ENCODE measurements around the gene DENND1A.

DENND1A gene

DNA sequence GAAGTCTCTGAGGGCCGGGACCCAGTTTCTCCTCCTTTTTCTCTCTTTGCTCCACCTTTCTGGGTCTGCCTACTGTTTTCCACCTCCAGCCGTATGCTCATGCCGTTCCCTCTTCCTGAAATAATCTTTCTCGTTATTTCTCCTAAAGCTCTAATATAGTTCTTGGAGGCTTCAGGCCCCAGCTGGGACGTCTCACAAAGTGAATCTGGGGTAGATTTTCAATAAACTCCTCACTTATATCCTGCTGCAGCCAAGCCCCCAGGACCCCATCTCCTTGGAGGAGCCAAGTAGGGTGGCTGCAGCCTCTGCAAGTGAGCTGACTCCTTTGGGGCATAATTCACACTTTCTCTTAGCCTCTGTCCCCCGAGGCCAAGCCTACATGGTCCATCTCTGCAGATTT lies 588.1 kb downstream of the DENND1A start:
- H3K79me2 ChIP-seq = no peaks in the 10 kb centered on the region
- no peaks in the 10 kb centered on the region for H3K36me3 ChIP-seq (ENCODE audit: control insufficient read depth, insufficient read depth, low read length)
- H2AFZ ChIP-seq = no peak overlapping the region
- H3K4me3 ChIP-seq (ENCODE audit: low read depth, low read length) = no peak overlapping the region
- H3K9ac ChIP-seq = no peak overlapping the region
- H3K27ac ChIP-seq = no peak overlapping the region
- H3K4me1 ChIP-seq = peaks cover 17% of the 10 kb centered on the region
- no peaks in the 10 kb centered on the region for H3K27me3 ChIP-seq (ENCODE audit: control insufficient read depth, insufficient read depth, low read length)
- TF ChIP-seq, protein P1, sequence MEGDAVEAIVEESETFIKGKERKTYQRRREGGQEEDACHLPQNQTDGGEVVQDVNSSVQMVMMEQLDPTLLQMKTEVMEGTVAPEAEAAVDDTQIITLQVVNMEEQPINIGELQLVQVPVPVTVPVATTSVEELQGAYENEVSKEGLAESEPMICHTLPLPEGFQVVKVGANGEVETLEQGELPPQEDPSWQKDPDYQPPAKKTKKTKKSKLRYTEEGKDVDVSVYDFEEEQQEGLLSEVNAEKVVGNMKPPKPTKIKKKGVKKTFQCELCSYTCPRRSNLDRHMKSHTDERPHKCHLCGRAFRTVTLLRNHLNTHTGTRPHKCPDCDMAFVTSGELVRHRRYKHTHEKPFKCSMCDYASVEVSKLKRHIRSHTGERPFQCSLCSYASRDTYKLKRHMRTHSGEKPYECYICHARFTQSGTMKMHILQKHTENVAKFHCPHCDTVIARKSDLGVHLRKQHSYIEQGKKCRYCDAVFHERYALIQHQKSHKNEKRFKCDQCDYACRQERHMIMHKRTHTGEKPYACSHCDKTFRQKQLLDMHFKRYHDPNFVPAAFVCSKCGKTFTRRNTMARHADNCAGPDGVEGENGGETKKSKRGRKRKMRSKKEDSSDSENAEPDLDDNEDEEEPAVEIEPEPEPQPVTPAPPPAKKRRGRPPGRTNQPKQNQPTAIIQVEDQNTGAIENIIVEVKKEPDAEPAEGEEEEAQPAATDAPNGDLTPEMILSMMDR (IDR thresholded peaks at IDR 0.05) = no peak
- H3K9me3 ChIP-seq (ENCODE audit: control insufficient read depth, low read length) = no peaks in the 10 kb centered on the region
- H3K4me2 ChIP-seq (ENCODE audit: low read length) = no peak overlapping the region

DNA sequence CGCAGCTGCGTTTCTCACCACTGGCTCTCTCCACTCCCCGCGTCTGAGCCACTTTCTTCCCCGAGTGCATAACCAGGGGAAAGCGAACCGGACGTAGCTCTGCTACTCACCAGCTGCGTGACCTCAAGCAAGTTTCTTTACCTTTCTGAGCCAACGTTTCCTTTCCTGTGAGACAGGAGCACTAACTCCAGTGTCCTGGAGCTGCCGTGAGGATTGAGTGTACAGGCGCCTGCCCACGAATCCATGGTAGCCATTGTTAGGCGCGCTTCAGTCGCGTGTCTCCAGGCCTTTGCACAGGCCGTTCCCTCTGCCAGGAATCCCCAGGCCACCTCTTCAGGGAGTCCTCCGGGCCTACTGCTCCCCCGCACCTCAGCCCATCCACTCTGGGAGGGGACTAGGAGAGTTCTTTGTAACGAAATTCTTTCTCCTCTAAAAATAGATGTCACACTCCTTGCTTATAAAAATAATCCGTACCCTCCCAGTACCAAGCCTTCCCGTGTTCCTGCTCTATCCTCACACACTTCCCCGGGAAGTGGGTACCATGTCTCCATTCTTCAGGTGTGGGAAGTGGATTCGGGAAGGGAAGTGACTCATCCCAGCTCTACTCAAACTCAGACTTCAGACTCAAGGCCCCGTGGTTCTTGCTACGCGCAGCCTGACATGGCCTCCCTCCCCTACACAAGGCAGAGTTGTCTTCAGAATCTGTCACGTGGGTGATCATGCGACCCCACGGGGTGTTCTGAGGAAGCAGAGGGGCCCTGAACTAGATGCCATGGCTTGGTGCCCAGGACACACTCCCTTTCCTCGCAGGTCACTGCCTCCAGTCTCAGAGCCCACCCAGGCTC lies 590.0 kb downstream of the DENND1A start:
- H3K4me3 ChIP-seq (ENCODE audit: low read depth, low read length) = no peak overlapping the region
- no peak overlapping the region for H3K27ac ChIP-seq
- no peaks in the 10 kb centered on the region for H3K27me3 ChIP-seq (ENCODE audit: control insufficient read depth, insufficient read depth, low read length)
- H3K36me3 ChIP-seq (ENCODE audit: control insufficient read depth, insufficient read depth, low read length) = no peaks in the 10 kb centered on the region
- no peaks in the 10 kb centered on the region for H3K9me3 ChIP-seq (ENCODE audit: control insufficient read depth, low read length)
- H3K79me2 ChIP-seq = no peaks in the 10 kb centered on the region
- H2AFZ ChIP-seq = peak overlapping the region; percentile 58
- peak overlapping the region; percentile 28 for H3K4me2 ChIP-seq (ENCODE audit: low read length)
- TF ChIP-seq, protein P1 (IDR thresholded peaks at IDR 0.05) = no peak
- peaks cover 33% of the 10 kb centered on the region for H3K4me1 ChIP-seq
- H3K9ac ChIP-seq = no peak overlapping the region

DNA sequence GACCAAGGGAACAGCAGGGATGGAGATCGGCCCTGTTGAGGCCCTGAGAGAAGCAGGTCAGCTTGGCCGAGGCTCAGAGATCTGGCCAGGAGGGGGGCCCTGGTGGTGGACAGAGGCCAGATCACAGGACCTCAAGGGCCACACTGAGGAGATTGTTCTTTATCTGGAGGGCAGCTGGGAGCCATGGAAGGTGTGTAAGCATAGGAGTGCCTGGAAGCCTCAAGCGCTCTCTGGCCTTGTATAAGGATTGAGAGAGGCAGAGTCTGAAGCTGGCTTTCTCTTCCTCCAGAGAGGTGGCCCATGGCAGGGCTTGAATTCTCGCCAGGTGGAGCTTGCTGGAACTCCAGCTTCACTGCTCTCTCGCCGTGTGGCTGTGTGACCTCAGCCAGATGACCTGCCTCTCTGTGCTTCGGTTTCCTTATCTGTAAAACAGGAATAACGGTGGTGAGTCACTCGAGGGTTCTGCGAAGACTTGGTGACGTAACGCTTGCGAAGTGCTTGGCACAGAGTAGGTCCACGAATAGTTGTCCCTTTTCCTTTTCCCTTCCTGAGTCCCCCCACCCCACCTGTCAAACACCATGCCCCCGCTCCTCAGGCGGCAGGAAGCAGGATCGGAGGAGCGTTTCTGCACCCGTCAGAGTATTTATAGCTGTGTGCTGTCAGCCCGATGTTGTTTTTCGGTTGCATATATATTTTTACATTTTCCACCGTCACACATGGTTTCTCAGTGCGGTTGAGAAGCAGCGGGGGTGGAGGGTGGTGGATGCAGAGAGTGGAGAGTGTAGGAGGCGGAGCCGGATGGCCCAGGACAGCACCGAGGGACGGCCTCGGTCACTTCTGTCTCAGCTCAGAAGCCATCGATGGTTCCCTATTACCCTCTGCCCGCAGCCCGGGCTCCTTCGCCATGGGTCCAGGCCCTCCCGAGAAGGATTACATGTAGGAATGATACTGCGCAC lies 590.9 kb downstream of the DENND1A start:
- no peak overlapping the region for H3K4me3 ChIP-seq (ENCODE audit: low read depth, low read length)
- H2AFZ ChIP-seq = no peak overlapping the region
- no peak overlapping the region for H3K4me2 ChIP-seq (ENCODE audit: low read length)
- no peaks in the 10 kb centered on the region for H3K79me2 ChIP-seq
- no peaks in the 10 kb centered on the region for H3K36me3 ChIP-seq (ENCODE audit: control insufficient read depth, insufficient read depth, low read length)
- H3K4me1 ChIP-seq = peaks cover 38% of the 10 kb centered on the region
- no peak overlapping the region for H3K9ac ChIP-seq
- no peaks in the 10 kb centered on the region for H3K9me3 ChIP-seq (ENCODE audit: control insufficient read depth, low read length)
- H3K27ac ChIP-seq = no peak overlapping the region
- H3K27me3 ChIP-seq (ENCODE audit: control insufficient read depth, insufficient read depth, low read length) = no peaks in the 10 kb centered on the region
- TF ChIP-seq, protein P1 (IDR thresholded peaks at IDR 0.05) = no peak

DNA sequence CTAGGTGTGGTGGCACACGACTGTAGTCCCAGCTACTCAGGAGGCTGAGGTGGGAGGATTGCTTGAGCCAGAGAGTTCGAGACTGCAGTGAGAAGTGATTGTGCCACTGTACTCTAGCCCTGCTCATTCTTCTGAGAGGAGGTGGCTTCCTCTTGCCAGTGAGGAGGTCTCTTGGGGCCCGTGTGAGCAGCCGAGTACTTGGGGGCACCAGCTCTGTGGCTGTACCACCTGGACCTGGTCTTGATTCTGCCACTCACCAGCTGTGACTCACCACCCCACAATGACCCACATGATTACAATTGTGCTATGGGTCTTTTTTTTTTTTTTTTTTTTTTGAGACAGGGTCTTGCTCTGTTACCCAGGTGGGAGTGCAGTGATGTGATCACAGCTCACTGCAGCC lies 592.0 kb downstream of the DENND1A start:
- no peak overlapping the region for H3K4me2 ChIP-seq (ENCODE audit: low read length)
- H2AFZ ChIP-seq = no peak overlapping the region
- H3K27me3 ChIP-seq (ENCODE audit: control insufficient read depth, insufficient read depth, low read length) = no peaks in the 10 kb centered on the region
- H3K27ac ChIP-seq = no peak overlapping the region
- no peak overlapping the region for H3K9ac ChIP-seq
- no peak overlapping the region for H3K4me3 ChIP-seq (ENCODE audit: low read depth, low read length)
- no peaks in the 10 kb centered on the region for H3K79me2 ChIP-seq
- TF ChIP-seq, protein P1 (IDR thresholded peaks at IDR 0.05) = no peak
- H3K36me3 ChIP-seq (ENCODE audit: control insufficient read depth, insufficient read depth, low read length) = no peaks in the 10 kb centered on the region
- peaks cover 29% of the 10 kb centered on the region for H3K4me1 ChIP-seq
- H3K9me3 ChIP-seq (ENCODE audit: control insufficient read depth, low read length) = no peaks in the 10 kb centered on the region
